Measurements from ENCODE around the gene DEXI. TPM values are rescaled to one million over a fixed set of nuclear protein-coding genes. Genes with fewer than 3 reads are reported as not detected.
A peak's percentile ranks its signal among the peaks of the same experiment; 100 is the strongest.
"Not testable (repeated sequence)": the region's sequence is repeated elsewhere in the genome, so short reads cannot be mapped to it uniquely, and the experiment has no call there.

The DEXI gene
- total RNA-seq, 1 donor from 2014 or later = 42.8 TPM

GRCh38 chr16:10970065-10970464 lies 27.8 kb upstream of the DEXI start:
- Histone ChIP-seq H3K36me3 (ENCODE audit: control insufficient read depth in 3 of 3, insufficient read depth in 3 of 3, low read length in 3 of 3) (peaks cover 15 to 24% (median 22%) of the 10 kb centered on the region in 3 donors), H3K4me3 (ENCODE audit: low read length in 3 of 3) (no peak overlapping the region), H3K4me1 (ENCODE audit: control insufficient read depth in 3 of 3, insufficient read depth in 3 of 3, low read length in 3 of 3) (peaks cover 8 to 14% (median 11%) of the 10 kb centered on the region in 3 donors), H3K9ac (ENCODE audit: low read depth in 1 of 3, low read length in 3 of 3) (no peak overlapping the region), H3K27ac (ENCODE audit: low read depth, low read length) (no peak overlapping the region), H3K27me3 (ENCODE audit: control insufficient read depth in 3 of 3, insufficient read depth in 3 of 3, low read length in 3 of 3) (no peaks in the 10 kb centered on the region), H3K9me3 (ENCODE audit: control insufficient read depth in 3 of 3, low read length in 3 of 3) (no peaks in the 10 kb centered on the region)

GRCh38 chr16:10969615-10970014 lies 27.3 kb upstream of the DEXI start:
- Histone ChIP-seq H3K4me3 (ENCODE audit: low read length in 3 of 3) (no peak overlapping the region), H3K9ac (ENCODE audit: low read depth in 1 of 3, low read length in 3 of 3) (no peak overlapping the region), H3K27ac (ENCODE audit: low read depth, low read length) (no peak overlapping the region), H3K27me3 (ENCODE audit: control insufficient read depth in 3 of 3, insufficient read depth in 3 of 3, low read length in 3 of 3) (no peaks in the 10 kb centered on the region), H3K4me1 (ENCODE audit: control insufficient read depth in 3 of 3, insufficient read depth in 3 of 3, low read length in 3 of 3) (peaks cover 8 to 14% (median 11%) of the 10 kb centered on the region in 3 donors), H3K36me3 (ENCODE audit: control insufficient read depth in 3 of 3, insufficient read depth in 3 of 3, low read length in 3 of 3) (peaks cover 15 to 24% (median 22%) of the 10 kb centered on the region in 3 donors), H3K9me3 (ENCODE audit: control insufficient read depth in 3 of 3, low read length in 3 of 3) (no peaks in the 10 kb centered on the region)

GRCh38 chr16:10968498-10968897 lies 26.2 kb upstream of the DEXI start:
- Histone ChIP-seq H3K4me3 (ENCODE audit: low read length in 3 of 3) (no peak overlapping the region), H3K27ac (ENCODE audit: low read depth, low read length) (no peak overlapping the region), H3K4me1 (ENCODE audit: control insufficient read depth in 3 of 3, insufficient read depth in 3 of 3, low read length in 3 of 3) (peaks cover 11 to 19% (median 15%) of the 10 kb centered on the region in 3 donors), H3K9me3 (ENCODE audit: control insufficient read depth in 3 of 3, low read length in 3 of 3) (no peaks in the 10 kb centered on the region), H3K27me3 (ENCODE audit: control insufficient read depth in 3 of 3, insufficient read depth in 3 of 3, low read length in 3 of 3) (no peaks in the 10 kb centered on the region), H3K9ac (ENCODE audit: low read depth in 1 of 3, low read length in 3 of 3) (no peak overlapping the region), H3K36me3 (ENCODE audit: control insufficient read depth in 3 of 3, insufficient read depth in 3 of 3, low read length in 3 of 3) (peaks cover 16 to 25% (median 20%) of the 10 kb centered on the region in 3 donors)

GRCh38 chr16:10967986-10968385 lies 25.7 kb upstream of the DEXI start:
- no peaks in the 10 kb centered on the region for H3K27me3 ChIP-seq (ENCODE audit: control insufficient read depth in 3 of 3, insufficient read depth in 3 of 3, low read length in 3 of 3)
- H3K4me3 ChIP-seq (ENCODE audit: low read length in 3 of 3) = no peak overlapping the region
- no peak overlapping the region for H3K27ac ChIP-seq (ENCODE audit: low read depth, low read length)
- H3K4me1 ChIP-seq (ENCODE audit: control insufficient read depth in 3 of 3, insufficient read depth in 3 of 3, low read length in 3 of 3) = peaks cover 11 to 19% (median 15%) of the 10 kb centered on the region in 3 donors
- H3K36me3 ChIP-seq (ENCODE audit: control insufficient read depth in 3 of 3, insufficient read depth in 3 of 3, low read length in 3 of 3) = peaks cover 19 to 26% (median 20%) of the 10 kb centered on the region in 3 donors
- H3K9ac ChIP-seq (ENCODE audit: low read depth in 1 of 3, low read length in 3 of 3) = no peak overlapping the region
- no peaks in the 10 kb centered on the region for H3K9me3 ChIP-seq (ENCODE audit: control insufficient read depth in 3 of 3, low read length in 3 of 3)

GRCh38 chr16:10966559-10966958 lies 24.3 kb upstream of the DEXI start:
- H3K4me3 ChIP-seq (ENCODE audit: low read length in 3 of 3); H3K9me3 ChIP-seq (ENCODE audit: control insufficient read depth in 3 of 3, low read length in 3 of 3); H3K27me3 ChIP-seq (ENCODE audit: control insufficient read depth in 3 of 3, insufficient read depth in 3 of 3, low read length in 3 of 3); H3K27ac ChIP-seq (ENCODE audit: low read depth, low read length); H3K9ac ChIP-seq (ENCODE audit: low read depth in 1 of 3, low read length in 3 of 3): not testable (repeated sequence)
- H3K4me1 ChIP-seq (ENCODE audit: control insufficient read depth in 3 of 3, insufficient read depth in 3 of 3, low read length in 3 of 3) = peaks cover 4 to 13% (median 10%) of the 10 kb centered on the region in 3 donors
- H3K36me3 ChIP-seq (ENCODE audit: control insufficient read depth in 3 of 3, insufficient read depth in 3 of 3, low read length in 3 of 3) = peaks cover 23 to 30% (median 27%) of the 10 kb centered on the region in 3 donors

- Histone ChIP-seq H3K4me3 (ENCODE audit: low read length in 3 of 3) (no peak overlapping the region), H3K36me3 (ENCODE audit: control insufficient read depth in 3 of 3, insufficient read depth in 3 of 3, low read length in 3 of 3) (peaks cover 22 to 28% (median 26%) of the 10 kb centered on the region in 3 donors), H3K9me3 (ENCODE audit: control insufficient read depth in 3 of 3, low read length in 3 of 3) (no peaks in the 10 kb centered on the region), H3K9ac (ENCODE audit: low read depth in 1 of 3, low read length in 3 of 3) (no peak overlapping the region), H3K27ac (ENCODE audit: low read depth, low read length) (no peak overlapping the region), H3K4me1 (ENCODE audit: control insufficient read depth in 3 of 3, insufficient read depth in 3 of 3, low read length in 3 of 3) (peaks cover 6 to 16% (median 14%) of the 10 kb centered on the region in 3 donors), H3K27me3 (ENCODE audit: control insufficient read depth in 3 of 3, insufficient read depth in 3 of 3, low read length in 3 of 3) (no peaks in the 10 kb centered on the region)
Observed at GRCh38 chr16:10966129-10966528, 23.9 kb upstream of the DEXI start.

GRCh38 chr16:10965440-10966061 lies 23.3 kb upstream of the DEXI start:
- Histone ChIP-seq H3K4me3 (ENCODE audit: low read length in 3 of 3) (no peak overlapping the region), H3K4me1 (ENCODE audit: control insufficient read depth in 3 of 3, insufficient read depth in 3 of 3, low read length in 3 of 3) (peaks cover 9 to 22% (median 20%) of the 10 kb centered on the region in 3 donors), H3K9me3 (ENCODE audit: control insufficient read depth in 3 of 3, low read length in 3 of 3) (no peaks in the 10 kb centered on the region), H3K36me3 (ENCODE audit: control insufficient read depth in 3 of 3, insufficient read depth in 3 of 3, low read length in 3 of 3) (peaks cover 20 to 22% (median 20%) of the 10 kb centered on the region in 3 donors), H3K9ac (ENCODE audit: low read depth in 1 of 3, low read length in 3 of 3) (peak overlapping the region in 1 of 3 donors; percentile 27), H3K27me3 (ENCODE audit: control insufficient read depth in 3 of 3, insufficient read depth in 3 of 3, low read length in 3 of 3) (no peaks in the 10 kb centered on the region), H3K27ac (ENCODE audit: low read depth, low read length) (no peak overlapping the region)

GRCh38 chr16:10964891-10965326 lies 22.6 kb upstream of the DEXI start:
- Histone ChIP-seq H3K9ac (ENCODE audit: low read depth in 1 of 3, low read length in 3 of 3) (no peak overlapping the region), H3K4me3 (ENCODE audit: low read length in 3 of 3) (no peak overlapping the region), H3K36me3 (ENCODE audit: control insufficient read depth in 3 of 3, insufficient read depth in 3 of 3, low read length in 3 of 3) (peaks cover 16 to 17% (median 16%) of the 10 kb centered on the region in 3 donors), H3K4me1 (ENCODE audit: control insufficient read depth in 3 of 3, insufficient read depth in 3 of 3, low read length in 3 of 3) (peaks cover 9 to 19% (median 17%) of the 10 kb centered on the region in 3 donors), H3K27ac (ENCODE audit: low read depth, low read length) (no peak overlapping the region), H3K9me3 (ENCODE audit: control insufficient read depth in 3 of 3, low read length in 3 of 3) (no peaks in the 10 kb centered on the region), H3K27me3 (ENCODE audit: control insufficient read depth in 3 of 3, insufficient read depth in 3 of 3, low read length in 3 of 3) (no peaks in the 10 kb centered on the region)

GRCh38 chr16:10964039-10964890 lies 22.0 kb upstream of the DEXI start:
- peak overlapping the region in 2 of 3 donors; percentile 18 to 35 for H3K4me3 ChIP-seq (ENCODE audit: low read length in 3 of 3)
- H3K9me3 ChIP-seq (ENCODE audit: control insufficient read depth in 3 of 3, low read length in 3 of 3) = no peaks in the 10 kb centered on the region
- no peaks in the 10 kb centered on the region for H3K27me3 ChIP-seq (ENCODE audit: control insufficient read depth in 3 of 3, insufficient read depth in 3 of 3, low read length in 3 of 3)
- H3K9ac ChIP-seq (ENCODE audit: low read depth in 1 of 3, low read length in 3 of 3) = peak overlapping the region in 1 of 3 donors; percentile 72
- H3K4me1 ChIP-seq (ENCODE audit: control insufficient read depth in 3 of 3, insufficient read depth in 3 of 3, low read length in 3 of 3) = peaks cover 9 to 18% (median 17%) of the 10 kb centered on the region in 3 donors
- H3K27ac ChIP-seq (ENCODE audit: low read depth, low read length) = no peak overlapping the region
- peaks cover 13 to 16% (median 14%) of the 10 kb centered on the region in 3 donors for H3K36me3 ChIP-seq (ENCODE audit: control insufficient read depth in 3 of 3, insufficient read depth in 3 of 3, low read length in 3 of 3)

GRCh38 chr16:10961231-10961630 lies 19.0 kb upstream of the DEXI start:
- no peaks in the 10 kb centered on the region for H3K9me3 ChIP-seq (ENCODE audit: control insufficient read depth in 3 of 3, low read length in 3 of 3)
- H3K4me3 ChIP-seq (ENCODE audit: low read length in 3 of 3) = no peak overlapping the region
- H3K27ac ChIP-seq (ENCODE audit: low read depth, low read length) = peak overlapping the region; percentile 60
- peaks cover 9 to 26% (median 20%) of the 10 kb centered on the region in 3 donors for H3K4me1 ChIP-seq (ENCODE audit: control insufficient read depth in 3 of 3, insufficient read depth in 3 of 3, low read length in 3 of 3)
- H3K9ac ChIP-seq (ENCODE audit: low read depth in 1 of 3, low read length in 3 of 3) = peak overlapping the region; percentile 16 to 57 (median 36)
- no peaks in the 10 kb centered on the region for H3K27me3 ChIP-seq (ENCODE audit: control insufficient read depth in 3 of 3, insufficient read depth in 3 of 3, low read length in 3 of 3)
- peaks cover 13 to 21% (median 16%) of the 10 kb centered on the region in 3 donors for H3K36me3 ChIP-seq (ENCODE audit: control insufficient read depth in 3 of 3, insufficient read depth in 3 of 3, low read length in 3 of 3)

Data from skeletal muscle tissue (tissue), 4 donors.